Measurements from ENCODE around the gene HOXB6. TPM values are rescaled to one million over a fixed set of nuclear protein-coding genes. Genes with fewer than 3 reads are reported as not detected.

Gene HOXB6
- total RNA-seq, 4 donors from 2014 or later = 0.88 to 18.2 (median 7.3) TPM; not detected in 1

- H3K4me1 ChIP-seq = peaks cover 0 to 6% of the 10 kb centered on the region in 2 donors
- peak overlapping the region; percentile 79 to 87 for H3K27ac ChIP-seq
- no peak overlapping the region for H3K4me3 ChIP-seq
- peaks cover 0 to 43% of the 10 kb centered on the region in 2 donors for H3K27me3 ChIP-seq
- no peaks in the 10 kb centered on the region for H3K9me3 ChIP-seq
- DNase-seq = no peak
- intact Hi-C loops (cut with DNase I; ENCODE audit: low total_unique reads) = loop anchor here (2.0 kb wide), 1 partner anchor 95 kb away; no protein-coding TSS in a partner anchor
- TF ChIP-seq POLR2A (IDR thresholded peaks at IDR 0.05) (no peak), CTCF (IDR thresholded peaks at IDR 0.05) (no peak)
- H3K36me3 ChIP-seq = no peaks in the 10 kb centered on the region
These were observed 17.3 kb downstream of the HOXB6 start for GRCh38 chr17:48587276-48588073.

- Histone ChIP-seq H3K27ac (peak overlapping the region; percentile 79 to 87), H3K9me3 (no peaks in the 10 kb centered on the region), H3K36me3 (no peaks in the 10 kb centered on the region), H3K27me3 (peaks cover 0 to 36% of the 10 kb centered on the region in 2 donors), H3K4me1 (peaks cover 0 to 6% of the 10 kb centered on the region in 2 donors), H3K4me3 (peak overlapping the region; percentile 48 to 56)
- intact Hi-C loops (cut with DNase I; ENCODE audit: low total_unique reads) = no loop called here
- no peak for TF ChIP-seq POLR2A (IDR thresholded peaks at IDR 0.05)
- no peak for TF ChIP-seq CTCF (IDR thresholded peaks at IDR 0.05)
- no peak for DNase-seq
These were observed 18.2 kb downstream of the HOXB6 start for GRCh38 chr17:48586355-48587258.

GRCh38 chr17:48584223-48584741 is 20.5 kb downstream of the HOXB6 start:
- Histone ChIP-seq H3K9me3 (no peaks in the 10 kb centered on the region), H3K27ac (no peak overlapping the region), H3K4me1 (peaks cover 0 to 6% of the 10 kb centered on the region in 2 donors), H3K36me3 (no peaks in the 10 kb centered on the region), H3K4me3 (no peak overlapping the region), H3K27me3 (peaks cover 0 to 56% of the 10 kb centered on the region in 2 donors)
- TF ChIP-seq CTCF (IDR thresholded peaks at IDR 0.05) (no peak), POLR2A (IDR thresholded peaks at IDR 0.05) (no peak)
- intact Hi-C loops (cut with DNase I; ENCODE audit: low total_unique reads) = no loop called here
- DNase-seq = no peak

- no peak for DNase-seq
- TF ChIP-seq POLR2A (IDR thresholded peaks at IDR 0.05) = no peak
- no peak for TF ChIP-seq CTCF (IDR thresholded peaks at IDR 0.05)
- H3K4me1 ChIP-seq = peaks cover 0 to 6% of the 10 kb centered on the region in 2 donors
- intact Hi-C loops (cut with DNase I; ENCODE audit: low total_unique reads) = no loop called here
- H3K27ac ChIP-seq = no peak overlapping the region
- no peaks in the 10 kb centered on the region for H3K36me3 ChIP-seq
- H3K4me3 ChIP-seq = no peak overlapping the region
- H3K9me3 ChIP-seq = no peaks in the 10 kb centered on the region
- H3K27me3 ChIP-seq = peaks cover 0 to 61% of the 10 kb centered on the region in 2 donors
These were observed 21.0 kb downstream of the HOXB6 start for GRCh38 chr17:48583708-48584222.

All from uterus (tissue), 4 donors.